ENCODE measurements around the gene SALL1.

- TF ChIP-seq CTCF (IDR thresholded peaks at IDR 0.05): no peak
- no peak for TF ChIP-seq POLR2A (IDR thresholded peaks at IDR 0.05)
- TF ChIP-seq POLR2AphosphoS5 (IDR thresholded peaks at IDR 0.05): no peak
These were observed 428 bp upstream of the SALL1 start for GRCh38 chr16:51151435-51151960.
